Endothelial cell (in vitro differentiated cells): ENCODE results near the gene ZNF335. TPM values are rescaled to one million over a fixed set of nuclear protein-coding genes. Genes with fewer than 3 reads are reported as not detected.

ENCODE experiments used
- DNase-seq: peaks from one replicate; pipeline ENCODE4 v3.0.0; 2021; ENCODE audit warnings: low spot score
- H3K27ac Mint-ChIP-seq: one replicate; pipeline ENCODE4 v1.8.0; 2021; ENCODE audit warnings: mixed read lengths, inconsistent platforms; ENCODE audit not compliant: unreplicated experiment
- H3K27me3 Mint-ChIP-seq: one replicate; pipeline ENCODE4 v1.8.0; 2021; ENCODE audit warnings: mild to moderate bottlenecking, moderate library complexity, mixed read lengths, inconsistent platforms; ENCODE audit not compliant: unreplicated experiment
- H3K36me3 Mint-ChIP-seq: one replicate; pipeline ENCODE4 v1.8.0; 2021; ENCODE audit warnings: mild to moderate bottlenecking, low read depth, mixed read lengths, inconsistent platforms; ENCODE audit not compliant: unreplicated experiment
- H3K4me1 Mint-ChIP-seq: one replicate; pipeline ENCODE4 v1.8.0; 2021; ENCODE audit warnings: mild to moderate bottlenecking, mixed read lengths, inconsistent platforms; ENCODE audit not compliant: unreplicated experiment
- H3K4me3 Mint-ChIP-seq: one replicate; pipeline ENCODE4 v1.8.0; 2021; ENCODE audit warnings: mild to moderate bottlenecking, mixed read lengths, inconsistent platforms; ENCODE audit not compliant: unreplicated experiment
- H3K9me3 Mint-ChIP-seq: one replicate; pipeline ENCODE4 v1.8.0; 2021; ENCODE audit warnings: mixed read lengths, inconsistent platforms; ENCODE audit not compliant: unreplicated experiment
- CTCF ChIP-seq: fragments of 200-600 bp; sonication (generic); IDR thresholded peaks from one replicate; pipeline ENCODE4 v1.5.0; 2021; ENCODE audit warnings: antibody characterized with exemption; ENCODE audit not compliant: unreplicated experiment
- total RNA-seq: library from RNA; stranded (reverse); fragmentation: NEBNext Ultra II Directional; extraction: Animal tissue kit (Norgen Biotek cat#: 25700); gene quantifications from one replicate; pipeline ENCODE4 v1.2.1, GENCODE V29; 2021; ENCODE audit not compliant: unreplicated experiment

ZNF335 gene
- total RNA-seq, 1 donor from 2014 or later: 22.9 TPM

- Mint-ChIP-seq H3K36me3 (no peaks in the 10 kb centered on the region), H3K4me1 (peaks cover 26% of the 10 kb centered on the region), H3K27me3 (peaks cover 3% of the 10 kb centered on the region), H3K27ac (no peak overlapping the region), H3K4me3 (no peak overlapping the region), H3K9me3 (no peaks in the 10 kb centered on the region)
- DNase-seq: no peak
- TF ChIP-seq CTCF: no peak
These were observed 51.3 kb downstream of the ZNF335 start for GRCh38 chr20:45920462-45921336.

- DNase-seq: no peak
- Mint-ChIP-seq H3K27ac (no peak overlapping the region), H3K9me3 (no peaks in the 10 kb centered on the region), H3K36me3 (no peaks in the 10 kb centered on the region), H3K4me1 (peaks cover 23% of the 10 kb centered on the region), H3K27me3 (peaks cover 3% of the 10 kb centered on the region), H3K4me3 (no peak overlapping the region)
- TF ChIP-seq CTCF: no peak
These were observed 52.2 kb downstream of the ZNF335 start for GRCh38 chr20:45919542-45920399.

GRCh38 chr20:45918779-45919537 is 53.0 kb downstream of the ZNF335 start:
- Mint-ChIP-seq H3K36me3 (no peaks in the 10 kb centered on the region), H3K27me3 (peaks cover 3% of the 10 kb centered on the region), H3K4me3 (no peak overlapping the region), H3K9me3 (no peaks in the 10 kb centered on the region), H3K4me1 (peaks cover 27% of the 10 kb centered on the region), H3K27ac (no peak overlapping the region)
- TF ChIP-seq CTCF: no peak
- DNase-seq: no peak

- peaks cover 3% of the 10 kb centered on the region for H3K27me3 Mint-ChIP-seq
- H3K36me3 Mint-ChIP-seq: no peaks in the 10 kb centered on the region
- no peak overlapping the region for H3K27ac Mint-ChIP-seq
- H3K4me3 Mint-ChIP-seq: no peak overlapping the region
- H3K9me3 Mint-ChIP-seq: no peaks in the 10 kb centered on the region
- no peak for TF ChIP-seq CTCF
- DNase-seq: no peak
- peaks cover 27% of the 10 kb centered on the region for H3K4me1 Mint-ChIP-seq
These were observed 53.7 kb downstream of the ZNF335 start for GRCh38 chr20:45918182-45918737.
